HepG2 (cell line): ENCODE results near the gene AKAP1. TPM values are rescaled to one million over a fixed set of nuclear protein-coding genes. Genes with fewer than 3 reads are reported as not detected.

ENCODE experiments used
- CBX2 ChIP-seq, 2 experiments: fragments of 200-600 bp in 1 of 2; sonication (generic); formaldehyde crosslinking in 1 of 2; IDR thresholded peaks; 2 replicates each; pipeline versions ENCODE4 v1.7.0 to v1.8.1; 2018 to 2022; ENCODE audit warnings: low read depth in 2 of 2, low read length in 1 of 2, mild to moderate bottlenecking in 1 of 2, missing genetic modification reagents in 1 of 2
- DPF2 ChIP-seq: sonication (generic); formaldehyde crosslinking; IDR thresholded peaks from 2 replicates; pipeline ENCODE4 v1.4.0; 2020; ENCODE audit warnings: mild to moderate bottlenecking, low read depth, missing genetic modification reagents, borderline replicate concordance
- FOXA3 ChIP-seq: IDR thresholded peaks from 2 replicates; pipeline ENCODE4 v1.6.1; 2016; ENCODE audit warnings: missing genetic modification reagents, missing compliant biosample characterization
- GATAD2A ChIP-seq: IDR thresholded peaks from 2 replicates; pipeline ENCODE4 v1.6.1; 2016
- IRF2 ChIP-seq: IDR thresholded peaks from 2 replicates; pipeline ENCODE4 v1.6.1; 2018; ENCODE audit warnings: missing genetic modification reagents, missing compliant biosample characterization
- JARID2 ChIP-seq: sonication (generic); formaldehyde crosslinking; IDR thresholded peaks from 2 replicates; pipeline ENCODE4 v1.8.1; 2023; ENCODE audit warnings: missing genetic modification reagents, inconsistent platforms; ENCODE audit not compliant: insufficient replicate concordance
- MEIS2 ChIP-seq: sonication (generic); formaldehyde crosslinking; IDR thresholded peaks from 2 replicates; pipeline ENCODE4 v1.9.0; 2021; ENCODE audit warnings: mild to moderate bottlenecking, missing genetic modification reagents
- MIER3 ChIP-seq: IDR thresholded peaks from 2 replicates; pipeline ENCODE4 v1.6.1; 2016; ENCODE audit warnings: missing compliant biosample characterization, borderline replicate concordance
- MTA1 ChIP-seq: sonication (generic); formaldehyde crosslinking; IDR thresholded peaks from 2 replicates; pipeline ENCODE4 v1.4.0; 2020; ENCODE audit warnings: missing genetic modification reagents, mild to moderate bottlenecking, borderline replicate concordance
- RCOR2 ChIP-seq: IDR thresholded peaks from 2 replicates; pipeline ENCODE4 v1.6.1; 2016; ENCODE audit warnings: missing biosample characterization, missing genetic modification reagents
- ZFP62 ChIP-seq: sonication (generic); formaldehyde crosslinking; IDR thresholded peaks from 2 replicates; pipeline ENCODE4 v1.4.0; 2020; ENCODE audit warnings: missing genetic modification reagents
- ZNF546 ChIP-seq: sonication (generic); formaldehyde crosslinking; conservative IDR thresholded peaks from 2 replicates; pipeline ENCODE4 v1.8.1; 2023; ENCODE audit warnings: mild to moderate bottlenecking, missing genetic modification reagents
- ZNF614 ChIP-seq: IDR thresholded peaks from 2 replicates; pipeline ENCODE4 v1.6.1; 2018; ENCODE audit warnings: missing biosample characterization, missing genetic modification reagents, inconsistent platforms, borderline replicate concordance
- ZNF788 ChIP-seq: sonication (generic); formaldehyde crosslinking; IDR thresholded peaks from 2 replicates; pipeline ENCODE4 v1.5.0; 2020; ENCODE audit warnings: mild to moderate bottlenecking, missing genetic modification reagents, borderline replicate concordance
- polyA plus RNA-seq, 8 experiments: library from polyadenylated mRNA; depleted of rRNA in 3 of 8; stranded (reverse) in 7 of 8; unstranded in 1 of 8; fragments of >200 nt; fragmentation: Illumina TruSeq in 4 of 8; extraction: Trizol in 4 of 8; gene quantifications; 2 replicates each; pipeline versions ENCODE4 v1.2.1 to v1.2.3, GENCODE V29; 2011 to 2016; ENCODE audit warnings: low read depth in 4 of 8, missing spikeins in 1 of 8, mixed read lengths in 1 of 8; ENCODE audit not compliant: insufficient read depth in 1 of 8
- total RNA-seq, 5 experiments: library from RNA; depleted of rRNA; stranded (reverse); fragments of >200 nt; fragmentation: Illumina TruSeq; extraction: Trizol; gene quantifications; 2 replicates each; pipeline ENCODE4 v1.2.3, GENCODE V29; 2016; ENCODE audit warnings: low read depth in 1 of 5
- TF ChIP-seq, protein P1 (sequence below): sonication (generic); formaldehyde crosslinking; IDR thresholded peaks from 2 replicates; pipeline ENCODE4 v1.4.0; 2020; ENCODE audit warnings: missing genetic modification reagents
- TF ChIP-seq, protein P2 (sequence below): sonication (generic); formaldehyde crosslinking; IDR thresholded peaks from 2 replicates; pipeline ENCODE4 v1.5.1; 2020; ENCODE audit warnings: mild to moderate bottlenecking, moderate library complexity, missing genetic modification reagents
- TF ChIP-seq, protein P3 (sequence below), 2 experiments: fragments of 450-650 bp in 1 of 2; sonication (generic) in 1 of 2; formaldehyde crosslinking in 1 of 2; IDR thresholded peaks; 2 replicates each; pipeline versions ENCODE4 v1.6.1 to v1.8.0; 2016 to 2022; ENCODE audit warnings: antibody characterized with exemption in 1 of 2, mild to moderate bottlenecking in 1 of 2, missing genetic modification reagents in 1 of 2

Gene AKAP1
- total and polyA plus RNA-seq, 2 of the 13 experiments (the other 11 are each of a cell fraction or from before 2014, with no cell fraction given) = 101 to 131 TPM

DNA sequence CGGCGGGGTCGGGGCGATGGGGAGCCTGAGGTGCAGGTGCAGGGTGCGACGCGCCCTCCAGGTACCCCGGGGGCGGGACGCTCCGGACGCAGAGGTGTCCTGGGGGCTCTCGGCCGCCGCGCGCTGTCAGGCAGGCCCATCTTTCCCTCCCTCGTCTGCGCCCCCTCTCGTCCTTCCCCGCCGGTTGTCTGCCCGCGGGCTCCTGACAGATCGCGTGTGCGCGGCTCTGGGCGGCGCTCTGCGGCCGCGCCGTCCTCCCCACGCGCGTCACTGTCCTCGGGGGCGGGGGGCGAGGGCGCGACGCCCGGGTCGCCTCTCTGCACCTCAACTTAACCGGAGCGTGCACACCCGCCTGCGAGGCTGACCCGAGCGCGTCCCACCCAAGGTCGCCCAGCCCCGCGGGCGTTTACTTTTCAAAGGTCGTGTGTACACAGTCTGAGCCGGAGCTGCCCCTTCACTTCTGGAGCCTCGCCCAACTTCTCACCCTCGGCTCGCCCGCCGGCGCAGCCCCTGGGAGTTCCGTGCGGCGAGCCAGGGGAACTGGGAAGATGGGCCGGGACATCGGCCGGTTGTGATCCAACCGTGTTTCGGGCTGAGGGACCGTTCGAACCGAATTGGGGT, 512 bp downstream of the AKAP1 start (continued):
- TF ChIP-seq, protein P1, sequence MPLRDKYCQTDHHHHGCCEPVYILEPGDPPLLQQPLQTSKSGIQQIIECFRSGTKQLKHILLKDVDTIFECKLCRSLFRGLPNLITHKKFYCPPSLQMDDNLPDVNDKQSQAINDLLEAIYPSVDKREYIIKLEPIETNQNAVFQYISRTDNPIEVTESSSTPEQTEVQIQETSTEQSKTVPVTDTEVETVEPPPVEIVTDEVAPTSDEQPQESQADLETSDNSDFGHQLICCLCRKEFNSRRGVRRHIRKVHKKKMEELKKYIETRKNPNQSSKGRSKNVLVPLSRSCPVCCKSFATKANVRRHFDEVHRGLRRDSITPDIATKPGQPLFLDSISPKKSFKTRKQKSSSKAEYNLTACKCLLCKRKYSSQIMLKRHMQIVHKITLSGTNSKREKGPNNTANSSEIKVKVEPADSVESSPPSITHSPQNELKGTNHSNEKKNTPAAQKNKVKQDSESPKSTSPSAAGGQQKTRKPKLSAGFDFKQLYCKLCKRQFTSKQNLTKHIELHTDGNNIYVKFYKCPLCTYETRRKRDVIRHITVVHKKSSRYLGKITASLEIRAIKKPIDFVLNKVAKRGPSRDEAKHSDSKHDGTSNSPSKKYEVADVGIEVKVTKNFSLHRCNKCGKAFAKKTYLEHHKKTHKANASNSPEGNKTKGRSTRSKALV = peak; percentile 76
- TF ChIP-seq ZNF788 (CRISPR knock-in tag) = peak; percentile 100; the same call in 1 of the 2 replicates
- TF ChIP-seq, protein P2, sequence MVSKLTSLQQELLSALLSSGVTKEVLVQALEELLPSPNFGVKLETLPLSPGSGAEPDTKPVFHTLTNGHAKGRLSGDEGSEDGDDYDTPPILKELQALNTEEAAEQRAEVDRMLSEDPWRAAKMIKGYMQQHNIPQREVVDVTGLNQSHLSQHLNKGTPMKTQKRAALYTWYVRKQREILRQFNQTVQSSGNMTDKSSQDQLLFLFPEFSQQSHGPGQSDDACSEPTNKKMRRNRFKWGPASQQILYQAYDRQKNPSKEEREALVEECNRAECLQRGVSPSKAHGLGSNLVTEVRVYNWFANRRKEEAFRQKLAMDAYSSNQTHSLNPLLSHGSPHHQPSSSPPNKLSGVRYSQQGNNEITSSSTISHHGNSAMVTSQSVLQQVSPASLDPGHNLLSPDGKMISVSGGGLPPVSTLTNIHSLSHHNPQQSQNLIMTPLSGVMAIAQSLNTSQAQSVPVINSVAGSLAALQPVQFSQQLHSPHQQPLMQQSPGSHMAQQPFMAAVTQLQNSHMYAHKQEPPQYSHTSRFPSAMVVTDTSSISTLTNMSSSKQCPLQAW (CRISPR knock-in tag) = peak; percentile 87
- 0 out of 2 replicates have a peak, but pooled peaks have one; percentile 32 for TF ChIP-seq ZNF546 (CRISPR knock-in tag)
- TF ChIP-seq FOXA3 (CRISPR knock-in tag) = peak; percentile 98
- TF ChIP-seq, protein P3, sequence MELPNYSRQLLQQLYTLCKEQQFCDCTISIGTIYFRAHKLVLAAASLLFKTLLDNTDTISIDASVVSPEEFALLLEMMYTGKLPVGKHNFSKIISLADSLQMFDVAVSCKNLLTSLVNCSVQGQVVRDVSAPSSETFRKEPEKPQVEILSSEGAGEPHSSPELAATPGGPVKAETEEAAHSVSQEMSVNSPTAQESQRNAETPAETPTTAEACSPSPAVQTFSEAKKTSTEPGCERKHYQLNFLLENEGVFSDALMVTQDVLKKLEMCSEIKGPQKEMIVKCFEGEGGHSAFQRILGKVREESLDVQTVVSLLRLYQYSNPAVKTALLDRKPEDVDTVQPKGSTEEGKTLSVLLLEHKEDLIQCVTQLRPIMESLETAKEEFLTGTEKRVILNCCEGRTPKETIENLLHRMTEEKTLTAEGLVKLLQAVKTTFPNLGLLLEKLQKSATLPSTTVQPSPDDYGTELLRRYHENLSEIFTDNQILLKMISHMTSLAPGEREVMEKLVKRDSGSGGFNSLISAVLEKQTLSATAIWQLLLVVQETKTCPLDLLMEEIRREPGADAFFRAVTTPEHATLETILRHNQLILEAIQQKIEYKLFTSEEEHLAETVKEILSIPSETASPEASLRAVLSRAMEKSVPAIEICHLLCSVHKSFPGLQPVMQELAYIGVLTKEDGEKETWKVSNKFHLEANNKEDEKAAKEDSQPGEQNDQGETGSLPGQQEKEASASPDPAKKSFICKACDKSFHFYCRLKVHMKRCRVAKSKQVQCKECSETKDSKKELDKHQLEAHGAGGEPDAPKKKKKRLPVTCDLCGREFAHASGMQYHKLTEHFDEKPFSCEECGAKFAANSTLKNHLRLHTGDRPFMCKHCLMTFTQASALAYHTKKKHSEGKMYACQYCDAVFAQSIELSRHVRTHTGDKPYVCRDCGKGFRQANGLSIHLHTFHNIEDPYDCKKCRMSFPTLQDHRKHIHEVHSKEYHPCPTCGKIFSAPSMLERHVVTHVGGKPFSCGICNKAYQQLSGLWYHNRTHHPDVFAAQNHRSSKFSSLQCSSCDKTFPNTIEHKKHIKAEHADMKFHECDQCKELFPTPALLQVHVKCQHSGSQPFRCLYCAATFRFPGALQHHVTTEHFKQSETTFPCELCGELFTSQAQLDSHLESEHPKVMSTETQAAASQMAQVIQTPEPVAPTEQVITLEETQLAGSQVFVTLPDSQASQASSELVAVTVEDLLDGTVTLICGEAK (IDR thresholded peaks at IDR 0.05) = no peak
- TF ChIP-seq, protein P3 (CRISPR knock-in tag; IDR thresholded peaks at IDR 0.05) = peak; percentile 73
- TF ChIP-seq DPF2 = peak; percentile 75
- peak; percentile 62; the same call in 1 of the 2 replicates for TF ChIP-seq RCOR2 (CRISPR knock-in tag)
- TF ChIP-seq GATAD2A (CRISPR knock-in tag) = peak; percentile 92
- TF ChIP-seq IRF2 = peak; percentile 67
- no peak for TF ChIP-seq JARID2 (CRISPR knock-in tag)
- TF ChIP-seq ZFP62 = no peak
- TF ChIP-seq ZNF614 (CRISPR knock-in tag) = peak; percentile 95; the same call in 1 of the 2 replicates
- peak; percentile 89 for TF ChIP-seq MIER3 (CRISPR knock-in tag)
- TF ChIP-seq MEIS2 (CRISPR knock-in tag) = peak; percentile 71
- TF ChIP-seq MTA1 (CRISPR knock-in tag) = peak; percentile 96; the same call in 1 of the 2 replicates
- no peak for TF ChIP-seq CBX2 (IDR thresholded peaks at IDR 0.05; ENCODE audit: low read depth, low read length)
- TF ChIP-seq CBX2 (CRISPR knock-in tag; IDR thresholded peaks at IDR 0.05; ENCODE audit: low read depth) = no peak
